Activated CD4-positive, alpha-beta T cell treated with anti-CD3 and anti-CD28 coated beads for 4 hours (primary cell): ENCODE results near the gene PCP4.
"Not testable (repeated sequence)": the region's sequence is repeated elsewhere in the genome, so short reads cannot be mapped to it uniquely, and the experiment has no call there.

Experiments
- DNase-seq, 2 donors: peaks; one replicate each; pipeline ENCODE4 v3.0.0-alpha.2; 2020

PCP4 gene

GRCh38 chr21:39869141-39869818, 2.0 kb downstream of the PCP4 start:
- no peak for DNase-seq

- no peak for DNase-seq
Observed at GRCh38 chr21:39873687-39874086, 6.4 kb downstream of the PCP4 start.

GRCh38 chr21:39874206-39874605, 7.0 kb downstream of the PCP4 start:
- DNase-seq, result no peak

- DNase-seq, result no peak
Observed at GRCh38 chr21:39874759-39875158, 7.5 kb downstream of the PCP4 start.

GRCh38 chr21:39881661-39882060, 14.4 kb downstream of the PCP4 start:
- no peak for DNase-seq

- no peak for DNase-seq
Observed at GRCh38 chr21:39882151-39882838, 15.1 kb downstream of the PCP4 start.

- no peak for DNase-seq
Observed at GRCh38 chr21:39882839-39883195, 15.6 kb downstream of the PCP4 start.

GRCh38 chr21:39885119-39885848, 18.0 kb downstream of the PCP4 start:
- no peak for DNase-seq

- no peak for DNase-seq
Observed at GRCh38 chr21:39888848-39889247, 21.6 kb downstream of the PCP4 start.

GRCh38 chr21:39891111-39891510, 23.9 kb downstream of the PCP4 start:
- no peak for DNase-seq

- DNase-seq, result not testable (repeated sequence)
Observed at GRCh38 chr21:39891863-39892262, 24.6 kb downstream of the PCP4 start.

- DNase-seq, result no peak
Observed at GRCh38 chr21:39900491-39900890, 33.3 kb downstream of the PCP4 start.

- no peak for DNase-seq
Observed at GRCh38 chr21:39900911-39901310, 33.7 kb downstream of the PCP4 start.

GRCh38 chr21:39902986-39903385, 35.7 kb downstream of the PCP4 start:
- DNase-seq, result no peak

- no peak for DNase-seq
Observed at GRCh38 chr21:39904457-39904856, 37.2 kb downstream of the PCP4 start.

GRCh38 chr21:39908265-39908923, 41.2 kb downstream of the PCP4 start:
- DNase-seq, result no peak

- DNase-seq, result no peak
Observed at GRCh38 chr21:39911286-39912199, 44.3 kb downstream of the PCP4 start.

GRCh38 chr21:39913706-39914305, 46.6 kb downstream of the PCP4 start:
- DNase-seq, result no peak

GRCh38 chr21:39915881-39916280, 48.6 kb downstream of the PCP4 start:
- no peak for DNase-seq

- no peak for DNase-seq
Observed at GRCh38 chr21:39918558-39918957, 51.3 kb downstream of the PCP4 start.

- no peak for DNase-seq
Observed at GRCh38 chr21:39923476-39923875, 56.2 kb downstream of the PCP4 start.
